Skeletal muscle satellite cell (primary cell): ENCODE data around the gene ZBTB47.

Experiments
- H3K27me3 ChIP-seq: 2 replicates; pipeline ENCODE4 v1.7.0; 2013; ENCODE audit warnings: low read length; ENCODE audit not compliant: control insufficient read depth, insufficient read depth
- H3K36me3 ChIP-seq: 2 replicates; pipeline ENCODE4 v1.7.0; 2013; ENCODE audit warnings: mild to moderate bottlenecking, control low read depth, low read length; ENCODE audit not compliant: insufficient read depth
- H3K4me1 ChIP-seq: 2 replicates; pipeline ENCODE4 v1.7.0; 2013; ENCODE audit warnings: low read length; ENCODE audit not compliant: control insufficient read depth, insufficient read depth
- H3K4me2 ChIP-seq: 2 replicates; pipeline ENCODE4 v1.7.0; 2013; ENCODE audit warnings: mild to moderate bottlenecking, low read length
- H3K4me3 ChIP-seq: 2 replicates; pipeline ENCODE4 v1.7.0; 2013; ENCODE audit warnings: low read length
- H3K9ac ChIP-seq: 2 replicates; pipeline ENCODE4 v1.7.0; 2013; ENCODE audit warnings: mild to moderate bottlenecking, low read depth, low read length, moderate library complexity
- H3K9me3 ChIP-seq: replicated peaks from 2 replicates; pipeline ENCODE4 v1.7.0; 2013; ENCODE audit warnings: mild to moderate bottlenecking, control low read depth, low read length

ZBTB47 gene

GRCh38 chr3:42654331-42655201 is 1.1 kb downstream of the ZBTB47 start:
- Histone ChIP-seq H3K36me3 (peaks cover 25% of the 10 kb centered on the region), H3K4me3 (peak overlapping the region; percentile 87), H3K4me1 (peaks cover 57% of the 10 kb centered on the region), H3K4me2 (peak overlapping the region; percentile 99), H3K9me3 (no peaks in the 10 kb centered on the region), H3K9ac (peak overlapping the region; percentile 94), H3K27me3 (no peaks in the 10 kb centered on the region)

GRCh38 chr3:42655331-42655888 is 1.9 kb downstream of the ZBTB47 start:
- H3K4me1 ChIP-seq = peaks cover 61% of the 10 kb centered on the region
- H3K9ac ChIP-seq = peak overlapping the region; percentile 94
- H3K36me3 ChIP-seq = peaks cover 25% of the 10 kb centered on the region
- H3K4me2 ChIP-seq = peak overlapping the region; percentile 99
- no peaks in the 10 kb centered on the region for H3K9me3 ChIP-seq
- H3K27me3 ChIP-seq = no peaks in the 10 kb centered on the region
- H3K4me3 ChIP-seq = peak overlapping the region; percentile 87

GRCh38 chr3:42655980-42656679 is 2.6 kb downstream of the ZBTB47 start:
- Histone ChIP-seq H3K36me3 (peaks cover 25% of the 10 kb centered on the region), H3K27me3 (no peaks in the 10 kb centered on the region), H3K4me1 (peaks cover 54% of the 10 kb centered on the region), H3K4me3 (peak overlapping the region; percentile 87), H3K4me2 (peak overlapping the region; percentile 99), H3K9me3 (no peaks in the 10 kb centered on the region), H3K9ac (no peak overlapping the region)

GRCh38 chr3:42656680-42657610 is 3.4 kb downstream of the ZBTB47 start:
- Histone ChIP-seq H3K9me3 (no peaks in the 10 kb centered on the region), H3K4me1 (peaks cover 46% of the 10 kb centered on the region), H3K36me3 (peaks cover 33% of the 10 kb centered on the region), H3K4me3 (no peak overlapping the region), H3K9ac (no peak overlapping the region), H3K4me2 (peak overlapping the region; percentile 99), H3K27me3 (no peaks in the 10 kb centered on the region)

- Histone ChIP-seq H3K36me3 (peaks cover 40% of the 10 kb centered on the region), H3K9ac (no peak overlapping the region), H3K4me1 (peaks cover 38% of the 10 kb centered on the region), H3K4me2 (no peak overlapping the region), H3K27me3 (no peaks in the 10 kb centered on the region), H3K4me3 (no peak overlapping the region), H3K9me3 (no peaks in the 10 kb centered on the region)
These were observed 4.2 kb downstream of the ZBTB47 start for GRCh38 chr3:42657675-42658074.

- Histone ChIP-seq H3K4me1 (peaks cover 33% of the 10 kb centered on the region), H3K4me2 (no peak overlapping the region), H3K4me3 (no peak overlapping the region), H3K36me3 (peaks cover 40% of the 10 kb centered on the region), H3K27me3 (no peaks in the 10 kb centered on the region), H3K9me3 (no peaks in the 10 kb centered on the region), H3K9ac (no peak overlapping the region)
These were observed 4.7 kb downstream of the ZBTB47 start for GRCh38 chr3:42658091-42658770.

- Histone ChIP-seq H3K4me2 (no peak overlapping the region), H3K27me3 (no peaks in the 10 kb centered on the region), H3K4me1 (peaks cover 28% of the 10 kb centered on the region), H3K36me3 (peaks cover 40% of the 10 kb centered on the region), H3K9ac (no peak overlapping the region), H3K4me3 (no peak overlapping the region), H3K9me3 (no peaks in the 10 kb centered on the region)
These were observed 5.4 kb downstream of the ZBTB47 start for GRCh38 chr3:42658771-42659390.

- H3K4me2 ChIP-seq = no peak overlapping the region
- no peak overlapping the region for H3K4me3 ChIP-seq
- no peaks in the 10 kb centered on the region for H3K9me3 ChIP-seq
- peaks cover 28% of the 10 kb centered on the region for H3K4me1 ChIP-seq
- peaks cover 40% of the 10 kb centered on the region for H3K36me3 ChIP-seq
- no peak overlapping the region for H3K9ac ChIP-seq
- H3K27me3 ChIP-seq = no peaks in the 10 kb centered on the region
These were observed 6.1 kb downstream of the ZBTB47 start for GRCh38 chr3:42659451-42660130.

- Histone ChIP-seq H3K27me3 (no peaks in the 10 kb centered on the region), H3K36me3 (peaks cover 42% of the 10 kb centered on the region), H3K9ac (no peak overlapping the region), H3K9me3 (no peaks in the 10 kb centered on the region), H3K4me3 (no peak overlapping the region), H3K4me2 (no peak overlapping the region), H3K4me1 (peaks cover 25% of the 10 kb centered on the region)
These were observed 6.7 kb downstream of the ZBTB47 start for GRCh38 chr3:42660131-42660715.
